Neural cell (in vitro differentiated cells): Measurements from ENCODE around the gene GANAB. TPM values are rescaled to one million over a fixed set of nuclear protein-coding genes. Genes with fewer than 3 reads are reported as not detected.

Experiments used
- H2AFZ ChIP-seq: fragments of 200-600, 300-800 bp; sonication (generic), shearing (Covaris generic); 2 replicates; pipeline ENCODE4 v1.6.0; 2014; ENCODE audit warnings: low read depth, mild to moderate bottlenecking, antibody characterized with exemption, low read length, moderate library complexity
- H3F3A ChIP-seq: fragments of 200-600 bp; shearing (Covaris generic); 2 replicates; pipeline ENCODE4 v1.6.1; 2016; ENCODE audit warnings: mild to moderate bottlenecking, moderate library complexity, mixed read lengths, antibody characterized with exemption, low read length; ENCODE audit not compliant: insufficient read depth, poor library complexity, severe bottlenecking
- H3K27ac ChIP-seq: fragments of 200-600, 300-800 bp; sonication (generic), shearing (Covaris generic); 2 replicates; pipeline ENCODE4 v1.5.1; 2014; ENCODE audit warnings: mild to moderate bottlenecking, low read length, moderate library complexity
- H3K27me3 ChIP-seq: fragments of 300-800, 200-600 bp; sonication (generic), shearing (Covaris generic); 2 replicates; pipeline ENCODE4 v1.6.0; 2014; ENCODE audit warnings: mild to moderate bottlenecking, low read depth, low read length, moderate library complexity; ENCODE audit not compliant: insufficient read depth
- H3K36me3 ChIP-seq: fragments of 300-800, 200-600 bp; sonication (generic), shearing (Covaris generic); 2 replicates; pipeline ENCODE4 v1.5.1; 2014; ENCODE audit warnings: mild to moderate bottlenecking, antibody characterized with exemption, low read length, moderate library complexity; ENCODE audit not compliant: insufficient read depth
- H3K4me2 ChIP-seq: fragments of 300-800, 200-600 bp; sonication (generic), shearing (Covaris generic); 2 replicates; pipeline ENCODE4 v1.6.0; 2014; ENCODE audit warnings: mild to moderate bottlenecking, low read length
- H3K4me3 ChIP-seq: fragments of 300-800, 200-600 bp; sonication (generic), shearing (Covaris generic); 2 replicates; pipeline ENCODE4 v1.5.1; 2014; ENCODE audit warnings: mild to moderate bottlenecking, low read length, moderate library complexity
- H3K79me2 ChIP-seq: fragments of 200-600 bp; shearing (Covaris generic); replicated peaks from 2 replicates; pipeline ENCODE4 v1.6.0; 2014; ENCODE audit warnings: mild to moderate bottlenecking, low read length, moderate library complexity; ENCODE audit not compliant: insufficient read depth
- H3K9ac ChIP-seq: fragments of 300-800, 200-600 bp; sonication (generic), shearing (Covaris generic); 2 replicates; pipeline ENCODE4 v1.6.1; 2016; ENCODE audit warnings: mild to moderate bottlenecking, low read length, mixed read lengths
- H3K9me2 ChIP-seq: fragments of 200-600 bp; shearing (Covaris generic); 2 replicates; pipeline ENCODE4 v1.6.1; 2016; ENCODE audit warnings: mild to moderate bottlenecking, low read length, mixed read lengths; ENCODE audit not compliant: insufficient read depth
- H3K9me3 ChIP-seq: fragments of 200-600, 300-800 bp; sonication (generic), shearing (Covaris generic); 2 replicates; pipeline ENCODE4 v1.6.1; 2016; ENCODE audit warnings: mild to moderate bottlenecking, mixed run types, low read length, moderate library complexity, mixed read lengths
- H4K20me1 ChIP-seq: fragments of 200-600 bp; shearing (Covaris generic); 2 replicates; pipeline ENCODE4 v1.6.1; 2016; ENCODE audit warnings: mild to moderate bottlenecking, mixed run types; ENCODE audit not compliant: insufficient read depth
- CTCF ChIP-seq: fragments of 450-650 bp; IDR thresholded peaks from 2 replicates; pipeline ENCODE4 v1.5.1; 2014; ENCODE audit warnings: antibody characterized with exemption, mild to moderate bottlenecking, moderate library complexity; ENCODE audit not compliant: poor library complexity, severe bottlenecking
- EP300 ChIP-seq: fragments of 450-650 bp; conservative IDR thresholded peaks from 2 replicates; pipeline ENCODE4 v1.6.1; 2014; ENCODE audit warnings: antibody characterized with exemption, mild to moderate bottlenecking, moderate library complexity; ENCODE audit not compliant: poor library complexity, severe bottlenecking
- EZH2 ChIP-seq: fragments of 200-600, 300-800 bp; shearing (Covaris generic), sonication (generic); IDR thresholded peaks from 2 replicates; pipeline ENCODE4 v1.6.1; 2014; ENCODE audit warnings: antibody characterized with exemption, low read length, borderline replicate concordance, mild to moderate bottlenecking; ENCODE audit not compliant: insufficient read depth, poor library complexity, severe bottlenecking
- MXI1 ChIP-seq: fragments of 450-650 bp; conservative IDR thresholded peaks from 2 replicates; pipeline ENCODE4 v1.6.1; 2014; ENCODE audit warnings: antibody characterized with exemption, mild to moderate bottlenecking; ENCODE audit not compliant: poor library complexity, severe bottlenecking
- POLR2AphosphoS5 ChIP-seq: IDR thresholded peaks from 2 replicates; pipeline ENCODE4 v1.6.1; 2012
- RAD21 ChIP-seq: fragments of 450-650 bp; conservative IDR thresholded peaks from 2 replicates; pipeline ENCODE4 v1.6.1; 2014; ENCODE audit warnings: antibody characterized with exemption, mild to moderate bottlenecking, moderate library complexity
- REST ChIP-seq: IDR thresholded peaks from 2 replicates; pipeline ENCODE4 v1.6.1; 2012; ENCODE audit warnings: borderline replicate concordance
- SMC3 ChIP-seq: fragments of 450-650 bp; conservative IDR thresholded peaks from 2 replicates; pipeline ENCODE4 v1.6.1; 2014; ENCODE audit warnings: antibody characterized with exemption, mild to moderate bottlenecking, moderate library complexity; ENCODE audit not compliant: poor library complexity
- TAF1 ChIP-seq: IDR thresholded peaks from 2 replicates; pipeline ENCODE4 v1.6.1; 2012; ENCODE audit warnings: low read depth
- polyA plus RNA-seq: library from polyadenylated mRNA; depleted of rRNA; stranded (reverse); fragments of >200 nt; gene quantifications from 2 replicates; pipeline ENCODE4 v1.2.3, GENCODE V29; 2014

Gene GANAB
- polyA plus RNA-seq, 1 donor from 2014 or later = 62.7 TPM

DNA sequence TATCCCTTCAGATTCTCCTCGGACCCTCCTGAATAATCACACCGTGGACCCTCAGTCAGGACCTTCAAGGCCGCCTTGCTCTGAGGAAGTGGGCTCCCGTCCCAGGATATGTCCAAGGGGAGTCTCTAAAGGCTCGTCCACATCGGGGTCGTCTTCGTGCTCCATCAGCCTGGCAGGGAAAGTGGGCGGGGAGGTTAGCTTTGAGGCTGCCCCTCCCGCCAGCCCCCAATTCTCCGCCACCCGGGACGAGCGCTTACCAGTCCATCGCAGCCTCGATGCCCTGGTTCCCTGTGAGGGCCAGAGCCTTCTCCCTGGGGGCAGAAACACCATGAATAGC lies 32.0 kb upstream of the GANAB start:
- no peaks in the 10 kb centered on the region for H3F3A ChIP-seq
- peak overlapping the region; percentile 84 for H3K9ac ChIP-seq
- peaks cover 8% of the 10 kb centered on the region for H3K79me2 ChIP-seq
- H4K20me1 ChIP-seq = no peaks in the 10 kb centered on the region
- no peaks in the 10 kb centered on the region for H3K9me2 ChIP-seq
- H3K9me3 ChIP-seq = no peaks in the 10 kb centered on the region
- H3K4me3 ChIP-seq = peak overlapping the region; percentile 79
- TF ChIP-seq POLR2AphosphoS5 (no peak), MXI1 (no peak), SMC3 (no peak), EP300 (no peak), REST (no peak), TAF1 (no peak), RAD21 (no peak), EZH2 (no peak), CTCF (no peak)
- no peaks in the 10 kb centered on the region for H3K36me3 ChIP-seq
- H3K4me2 ChIP-seq = peak overlapping the region; percentile 91
- H3K27me3 ChIP-seq = no peaks in the 10 kb centered on the region
- H3K27ac ChIP-seq = peak overlapping the region; percentile 69
- H2AFZ ChIP-seq = peak overlapping the region; percentile 60

DNA sequence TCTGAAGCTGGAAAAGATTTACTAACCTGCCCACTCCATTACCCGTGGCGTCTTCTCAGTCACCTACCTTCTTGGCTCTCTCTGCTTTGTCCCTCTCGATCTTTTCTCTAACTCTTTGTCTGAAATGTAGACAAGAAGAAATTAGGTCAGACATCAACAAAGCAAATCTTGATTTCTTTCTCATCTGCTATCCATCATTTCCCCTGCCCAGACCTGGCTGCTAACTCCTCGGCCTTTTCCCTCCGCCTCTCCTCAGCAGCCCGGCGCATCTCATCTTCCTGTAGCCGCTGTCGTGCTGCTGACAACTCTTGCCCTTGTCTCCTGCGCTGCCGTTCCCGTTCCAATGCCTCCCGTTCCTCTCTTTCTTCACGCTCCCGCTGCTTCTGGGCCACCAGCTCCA lies 31.3 kb upstream of the GANAB start:
- H4K20me1 ChIP-seq = no peaks in the 10 kb centered on the region
- H3K27ac ChIP-seq = no peak overlapping the region
- peak overlapping the region; percentile 79 for H3K4me3 ChIP-seq
- H3K9me2 ChIP-seq = no peaks in the 10 kb centered on the region
- no peaks in the 10 kb centered on the region for H3K27me3 ChIP-seq
- no peaks in the 10 kb centered on the region for H3F3A ChIP-seq
- TF ChIP-seq EP300 (no peak), REST (no peak), POLR2AphosphoS5 (no peak), TAF1 (no peak), SMC3 (no peak), CTCF (no peak)
- peak overlapping the region; percentile 84 for H3K9ac ChIP-seq
- H3K9me3 ChIP-seq = no peaks in the 10 kb centered on the region
- no peak overlapping the region for H2AFZ ChIP-seq
- peak overlapping the region; percentile 91 for H3K4me2 ChIP-seq
- H3K36me3 ChIP-seq = no peaks in the 10 kb centered on the region
- peaks cover 8% of the 10 kb centered on the region for H3K79me2 ChIP-seq
